ENCODE data around the gene PLA2G2C.

The PLA2G2C gene

GRCh38 chr1:20207546-20207945, 21.2 kb upstream of the PLA2G2C start:
- Histone ChIP-seq H3K27me3 (replicated peaks; ENCODE audit: insufficient read depth, low read length) (peaks cover 96% of the 10 kb centered on the region), H4K20me1 (ENCODE audit: insufficient read depth, low read length) (no peaks in the 10 kb centered on the region), H3K4me3 (ENCODE audit: low read length) (no peak overlapping the region), H3K9me3 (replicated peaks; ENCODE audit: insufficient read depth, low read length) (no peaks in the 10 kb centered on the region), H3K4me2 (ENCODE audit: low read depth, low read length) (no peak overlapping the region), H3K27ac (ENCODE audit: low read length) (no peak overlapping the region), H3F3A (ENCODE audit: insufficient read depth, low read length) (no peaks in the 10 kb centered on the region), H3K4me1 (ENCODE audit: low read length) (no peaks in the 10 kb centered on the region), H2AFZ (ENCODE audit: low read length) (no peak overlapping the region), H3K9ac (ENCODE audit: low read length) (no peak overlapping the region), H3K9me2 (replicated peaks; ENCODE audit: insufficient read depth, low read length) (no peaks in the 10 kb centered on the region), H3K79me2 (ENCODE audit: low read length) (no peaks in the 10 kb centered on the region), H3K36me3 (replicated peaks; ENCODE audit: insufficient read depth, low read length) (no peaks in the 10 kb centered on the region)
- TF ChIP-seq EZH2 (optimal IDR thresholded peaks at IDR 0.05; ENCODE audit: low read depth, low read length): no peak
- TF ChIP-seq, protein P1, sequence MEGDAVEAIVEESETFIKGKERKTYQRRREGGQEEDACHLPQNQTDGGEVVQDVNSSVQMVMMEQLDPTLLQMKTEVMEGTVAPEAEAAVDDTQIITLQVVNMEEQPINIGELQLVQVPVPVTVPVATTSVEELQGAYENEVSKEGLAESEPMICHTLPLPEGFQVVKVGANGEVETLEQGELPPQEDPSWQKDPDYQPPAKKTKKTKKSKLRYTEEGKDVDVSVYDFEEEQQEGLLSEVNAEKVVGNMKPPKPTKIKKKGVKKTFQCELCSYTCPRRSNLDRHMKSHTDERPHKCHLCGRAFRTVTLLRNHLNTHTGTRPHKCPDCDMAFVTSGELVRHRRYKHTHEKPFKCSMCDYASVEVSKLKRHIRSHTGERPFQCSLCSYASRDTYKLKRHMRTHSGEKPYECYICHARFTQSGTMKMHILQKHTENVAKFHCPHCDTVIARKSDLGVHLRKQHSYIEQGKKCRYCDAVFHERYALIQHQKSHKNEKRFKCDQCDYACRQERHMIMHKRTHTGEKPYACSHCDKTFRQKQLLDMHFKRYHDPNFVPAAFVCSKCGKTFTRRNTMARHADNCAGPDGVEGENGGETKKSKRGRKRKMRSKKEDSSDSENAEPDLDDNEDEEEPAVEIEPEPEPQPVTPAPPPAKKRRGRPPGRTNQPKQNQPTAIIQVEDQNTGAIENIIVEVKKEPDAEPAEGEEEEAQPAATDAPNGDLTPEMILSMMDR (IDR thresholded peaks at IDR 0.05; ENCODE audit: low read length): no peak
- TF ChIP-seq EZH2phosphoT487 (IDR thresholded peaks at IDR 0.05; ENCODE audit: low read length): no peak
- DNase-seq: no peak

DNA sequence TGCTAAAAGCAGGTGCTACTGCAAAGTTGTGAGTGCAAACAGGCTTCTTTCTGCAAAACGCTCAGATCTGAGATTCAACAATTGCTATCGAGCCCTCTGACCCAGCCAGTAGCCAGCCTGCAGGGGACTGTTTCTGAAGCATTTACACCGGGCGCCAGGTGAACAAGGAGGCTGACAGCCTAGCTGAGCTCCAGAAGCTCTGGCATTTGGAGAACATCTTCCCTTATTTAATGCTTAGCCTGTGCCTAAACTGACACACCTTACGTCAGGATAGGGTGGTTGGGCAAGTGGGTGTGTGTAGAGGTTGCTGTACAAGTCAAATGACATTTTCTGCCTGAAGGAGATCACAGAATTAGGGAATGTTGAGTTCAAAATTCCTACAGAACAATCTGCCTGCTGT, 15.8 kb upstream of the PLA2G2C start:
- TF ChIP-seq, protein P1 (IDR thresholded peaks at IDR 0.05; ENCODE audit: low read length): no peak
- no peak for TF ChIP-seq EZH2 (optimal IDR thresholded peaks at IDR 0.05; ENCODE audit: low read depth, low read length)
- TF ChIP-seq EZH2phosphoT487 (IDR thresholded peaks at IDR 0.05; ENCODE audit: low read length): no peak

GRCh38 chr1:20200966-20201365, 14.6 kb upstream of the PLA2G2C start:
- H2AFZ ChIP-seq (ENCODE audit: low read length): no peak overlapping the region
- no peaks in the 10 kb centered on the region for H3F3A ChIP-seq (ENCODE audit: insufficient read depth, low read length)
- no peak for DNase-seq
- H3K4me3 ChIP-seq (ENCODE audit: low read length): no peak overlapping the region
- H4K20me1 ChIP-seq (ENCODE audit: insufficient read depth, low read length): no peaks in the 10 kb centered on the region
- no peaks in the 10 kb centered on the region for H3K36me3 ChIP-seq (replicated peaks; ENCODE audit: insufficient read depth, low read length)
- H3K9me3 ChIP-seq (replicated peaks; ENCODE audit: insufficient read depth, low read length): no peaks in the 10 kb centered on the region
- no peak for TF ChIP-seq EZH2 (optimal IDR thresholded peaks at IDR 0.05; ENCODE audit: low read depth, low read length)
- TF ChIP-seq, protein P1 (IDR thresholded peaks at IDR 0.05; ENCODE audit: low read length): no peak
- peaks cover 94% of the 10 kb centered on the region for H3K27me3 ChIP-seq (replicated peaks; ENCODE audit: insufficient read depth, low read length)
- H3K9ac ChIP-seq (ENCODE audit: low read length): no peak overlapping the region
- H3K9me2 ChIP-seq (replicated peaks; ENCODE audit: insufficient read depth, low read length): no peaks in the 10 kb centered on the region
- no peak overlapping the region for H3K4me2 ChIP-seq (ENCODE audit: low read depth, low read length)
- no peak overlapping the region for H3K27ac ChIP-seq (ENCODE audit: low read length)
- no peaks in the 10 kb centered on the region for H3K79me2 ChIP-seq (ENCODE audit: low read length)
- H3K4me1 ChIP-seq (ENCODE audit: low read length): no peaks in the 10 kb centered on the region

More for the DNA sequence above, 15.8 kb upstream of the PLA2G2C start:
- Histone ChIP-seq H3K79me2 (ENCODE audit: low read length) (no peaks in the 10 kb centered on the region), H3K36me3 (replicated peaks; ENCODE audit: insufficient read depth, low read length) (no peaks in the 10 kb centered on the region), H3K4me1 (ENCODE audit: low read length) (no peaks in the 10 kb centered on the region), H3K9me3 (replicated peaks; ENCODE audit: insufficient read depth, low read length) (no peaks in the 10 kb centered on the region), H3K9ac (ENCODE audit: low read length) (no peak overlapping the region), H3K27ac (ENCODE audit: low read length) (no peak overlapping the region), H3K4me3 (ENCODE audit: low read length) (no peak overlapping the region), H4K20me1 (ENCODE audit: insufficient read depth, low read length) (no peaks in the 10 kb centered on the region), H2AFZ (ENCODE audit: low read length) (no peak overlapping the region), H3K4me2 (ENCODE audit: low read depth, low read length) (no peak overlapping the region), H3F3A (ENCODE audit: insufficient read depth, low read length) (no peaks in the 10 kb centered on the region), H3K27me3 (replicated peaks; ENCODE audit: insufficient read depth, low read length) (peaks cover 96% of the 10 kb centered on the region), H3K9me2 (replicated peaks; ENCODE audit: insufficient read depth, low read length) (no peaks in the 10 kb centered on the region)
- no peak for DNase-seq
